ENCODE results near the gene SLC25A42. TPM values are rescaled to one million over a fixed set of nuclear protein-coding genes. Genes with fewer than 3 reads are reported as not detected.

Gene SLC25A42
- total and polyA plus RNA-seq, 2 of the 13 experiments (the other 11 are each of a cell fraction or from before 2014, with no cell fraction given): 12.8 to 18.3 TPM

GRCh38 chr19:19033426-19034203, 30.2 kb upstream of the SLC25A42 start, which contains the start of the genes ARMC6 and SUGP2 (continued):
- peak; percentile 94 for TF ChIP-seq POGK (CRISPR knock-in tag; conservative IDR thresholded peaks at IDR 0.05)
- TF ChIP-seq CEBPB (IDR thresholded peaks at IDR 0.05; ENCODE audit: borderline replicate concordance, low read depth, low read length): peak; percentile 97
- 0 out of 2 replicates have a peak, but pooled peaks have one; percentile 11 for TF ChIP-seq MIXL1 (CRISPR knock-in tag; IDR thresholded peaks at IDR 0.05)
- TF ChIP-seq, protein P1, sequence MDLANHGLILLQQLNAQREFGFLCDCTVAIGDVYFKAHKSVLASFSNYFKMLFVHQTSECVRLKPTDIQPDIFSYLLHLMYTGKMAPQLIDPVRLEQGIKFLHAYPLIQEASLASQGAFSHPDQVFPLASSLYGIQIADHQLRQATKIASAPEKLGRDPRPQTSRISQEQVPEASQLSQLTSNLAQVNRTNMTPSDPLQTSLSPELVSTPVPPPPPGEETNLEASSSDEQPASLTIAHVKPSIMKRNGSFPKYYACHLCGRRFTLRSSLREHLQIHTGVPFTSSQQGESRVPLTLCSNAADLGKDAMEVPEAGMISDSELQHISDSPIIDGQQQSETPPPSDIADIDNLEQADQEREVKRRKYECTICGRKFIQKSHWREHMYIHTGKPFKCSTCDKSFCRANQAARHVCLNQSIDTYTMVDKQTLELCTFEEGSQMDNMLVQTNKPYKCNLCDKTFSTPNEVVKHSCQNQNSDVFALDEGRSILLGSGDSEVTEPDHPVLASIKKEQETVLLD (CRISPR knock-in tag; IDR thresholded peaks at IDR 0.05; ENCODE audit: low read depth): peak; percentile 80
- TF ChIP-seq DNMT3B (CRISPR knock-in tag; conservative IDR thresholded peaks at IDR 0.05): peak; percentile 84; the same call in 1 of the 2 replicates
- TF ChIP-seq ZNF431 (CRISPR knock-in tag; IDR thresholded peaks at IDR 0.05; ENCODE audit: borderline replicate concordance, low read depth): no peak; the same call in 1 of the 2 replicates
- TF ChIP-seq WIZ (CRISPR knock-in tag; IDR thresholded peaks at IDR 0.05): peak; percentile 83; the same call in 1 of the 2 replicates
- TF ChIP-seq, protein P2, sequence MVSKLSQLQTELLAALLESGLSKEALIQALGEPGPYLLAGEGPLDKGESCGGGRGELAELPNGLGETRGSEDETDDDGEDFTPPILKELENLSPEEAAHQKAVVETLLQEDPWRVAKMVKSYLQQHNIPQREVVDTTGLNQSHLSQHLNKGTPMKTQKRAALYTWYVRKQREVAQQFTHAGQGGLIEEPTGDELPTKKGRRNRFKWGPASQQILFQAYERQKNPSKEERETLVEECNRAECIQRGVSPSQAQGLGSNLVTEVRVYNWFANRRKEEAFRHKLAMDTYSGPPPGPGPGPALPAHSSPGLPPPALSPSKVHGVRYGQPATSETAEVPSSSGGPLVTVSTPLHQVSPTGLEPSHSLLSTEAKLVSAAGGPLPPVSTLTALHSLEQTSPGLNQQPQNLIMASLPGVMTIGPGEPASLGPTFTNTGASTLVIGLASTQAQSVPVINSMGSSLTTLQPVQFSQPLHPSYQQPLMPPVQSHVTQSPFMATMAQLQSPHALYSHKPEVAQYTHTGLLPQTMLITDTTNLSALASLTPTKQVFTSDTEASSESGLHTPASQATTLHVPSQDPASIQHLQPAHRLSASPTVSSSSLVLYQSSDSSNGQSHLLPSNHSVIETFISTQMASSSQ (IDR thresholded peaks at IDR 0.05; ENCODE audit: low read depth): no peak
- TF ChIP-seq, protein P2 (CRISPR knock-in tag; IDR thresholded peaks at IDR 0.05; ENCODE audit: borderline replicate concordance): 0 out of 2 replicates have a peak, but pooled peaks have one; percentile 37
- TF ChIP-seq CCAR2 (optimal IDR thresholded peaks at IDR 0.05; ENCODE audit: low read depth, low read length): no peak
- peak; percentile 94 for TF ChIP-seq ZC3H13 (CRISPR knock-in tag; IDR thresholded peaks at IDR 0.05)
- TF ChIP-seq KLF13 (CRISPR knock-in tag; IDR thresholded peaks at IDR 0.05): peak; percentile 89
- peak; percentile 91 for TF ChIP-seq GATAD1 (CRISPR knock-in tag; IDR thresholded peaks at IDR 0.05)
- no peak for TF ChIP-seq GZF1 (CRISPR knock-in tag; IDR thresholded peaks at IDR 0.05)
- 0 out of 2 replicates have a peak, but pooled peaks have one; percentile 89 for TF ChIP-seq DZIP1 (CRISPR knock-in tag; IDR thresholded peaks at IDR 0.05)
- no peak for TF ChIP-seq RBAK (CRISPR knock-in tag; IDR thresholded peaks at IDR 0.05)
- no peak for TF ChIP-seq FOXP1 (IDR thresholded peaks at IDR 0.05)
- TF ChIP-seq FOXP1 (CRISPR knock-in tag; IDR thresholded peaks at IDR 0.05): no peak

All from HepG2 (cell line).